C1 segment of cervical spinal cord (tissue), 14 donors: Measurements from ENCODE around the gene SLC17A8.

ENCODE experiments used
- DNase-seq, 14 donors: peaks; one replicate each; lab custom pipeline; 2025; lab: John Stamatoyannopoulos, UW

Gene SLC17A8

GRCh38 chr12:100368066-100368465 lies 11.2 kb downstream of the SLC17A8 start:
- no peak for DNase-seq

- no peak for DNase-seq
Observed at GRCh38 chr12:100371146-100371545, 14.3 kb downstream of the SLC17A8 start.

- DNase-seq: no peak
Observed at GRCh38 chr12:100372853-100373640, 16.2 kb downstream of the SLC17A8 start.

- DNase-seq: peak in 10 of 14 donors; percentile 25 to 71 (median 49)
Observed at GRCh38 chr12:100375038-100375735, 18.3 kb downstream of the SLC17A8 start.

DNA sequence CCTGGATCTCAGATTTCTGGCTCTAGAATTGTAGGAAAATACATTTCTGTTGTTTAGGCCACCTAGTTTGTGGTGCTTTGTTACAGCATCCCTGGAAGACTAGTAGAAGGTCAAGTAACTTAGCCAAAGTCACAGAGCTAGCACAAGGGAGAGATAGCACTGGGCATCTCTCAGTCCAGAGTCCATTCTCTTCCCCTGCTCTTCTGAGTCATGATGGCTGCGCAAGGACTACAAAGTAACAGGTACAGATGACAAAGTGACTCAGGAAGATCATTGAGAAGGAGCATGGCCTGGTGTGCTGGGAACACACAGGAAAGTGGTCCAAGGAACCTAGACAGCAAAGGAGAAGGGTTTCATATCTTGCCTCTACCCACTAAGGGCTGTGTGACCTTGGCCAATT lies 19.3 kb downstream of the SLC17A8 start:
- DNase-seq: no peak

GRCh38 chr12:100381379-100381778 lies 24.5 kb downstream of the SLC17A8 start:
- DNase-seq: no peak

GRCh38 chr12:100382338-100382737 lies 25.5 kb downstream of the SLC17A8 start:
- no peak for DNase-seq

- no peak for DNase-seq
Observed at GRCh38 chr12:100383586-100384558, 27.0 kb downstream of the SLC17A8 start.

DNA sequence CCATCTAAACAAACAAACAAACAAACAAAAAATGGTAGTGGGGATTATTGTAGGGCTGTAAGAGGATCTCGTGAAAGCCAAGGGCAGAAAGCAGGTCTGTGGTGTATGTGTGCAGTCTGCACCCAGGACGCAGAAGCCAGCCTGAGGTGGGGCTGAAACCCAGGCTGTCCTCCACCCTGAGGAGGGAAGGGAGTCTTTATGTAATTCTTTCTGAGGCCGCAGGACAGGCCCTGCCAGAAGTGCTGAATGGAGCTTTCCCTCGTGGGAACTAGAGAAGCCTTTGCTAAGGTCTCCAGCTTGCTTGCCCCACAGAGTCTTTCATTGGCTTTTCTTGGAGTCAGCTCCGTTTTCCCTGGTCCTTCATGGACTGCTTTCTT lies 27.7 kb downstream of the SLC17A8 start:
- DNase-seq: no peak

DNA sequence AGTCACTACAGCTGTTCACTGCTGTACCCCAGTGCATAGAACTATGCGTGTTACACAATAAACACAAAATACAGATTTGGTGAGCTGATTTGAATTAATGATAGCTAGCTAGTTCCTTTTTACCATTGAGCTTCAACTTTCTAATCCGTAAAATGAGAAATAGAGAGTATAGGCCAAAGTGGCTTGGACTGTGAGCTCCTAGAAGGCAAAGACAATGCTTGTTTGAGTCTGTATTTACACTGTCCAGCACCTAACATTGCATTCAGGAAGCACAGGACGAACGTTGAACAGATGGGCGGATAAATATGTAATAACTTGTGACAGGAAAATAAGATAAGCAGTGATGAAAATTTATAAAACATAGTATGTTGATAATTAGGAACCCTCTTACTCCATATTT lies 31.5 kb downstream of the SLC17A8 start:
- DNase-seq: no peak

DNA sequence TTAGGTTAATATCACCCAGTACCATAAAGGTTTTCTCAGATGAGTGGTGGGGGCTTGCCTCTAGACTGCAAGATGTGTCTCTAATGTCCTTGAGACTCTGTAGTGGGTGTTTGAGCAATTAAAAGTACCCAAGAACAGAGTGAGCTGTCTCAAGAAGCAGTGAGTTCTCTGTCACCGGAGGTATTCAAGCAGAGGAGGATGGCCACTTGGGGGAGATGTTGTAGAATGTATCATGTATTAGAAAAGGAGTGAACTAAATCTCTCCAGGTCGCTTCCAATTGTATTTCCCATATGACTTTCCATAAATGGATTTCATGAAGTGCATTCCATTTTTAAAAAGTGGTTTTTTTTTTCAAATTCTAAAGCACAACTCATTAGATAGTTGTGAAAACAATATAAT lies 35.0 kb downstream of the SLC17A8 start:
- DNase-seq: no peak

GRCh38 chr12:100393200-100393599 lies 36.3 kb downstream of the SLC17A8 start:
- DNase-seq: no peak

- no peak for DNase-seq
Observed at GRCh38 chr12:100395811-100396210, 38.9 kb downstream of the SLC17A8 start.

- no peak for DNase-seq
Observed at GRCh38 chr12:100398307-100398706, 41.4 kb downstream of the SLC17A8 start.

GRCh38 chr12:100399095-100399494 lies 42.2 kb downstream of the SLC17A8 start:
- no peak for DNase-seq

- DNase-seq: no peak
Observed at GRCh38 chr12:100401660-100402059, 44.8 kb downstream of the SLC17A8 start.

- no peak for DNase-seq
Observed at GRCh38 chr12:100402763-100403162, 45.9 kb downstream of the SLC17A8 start.

DNA sequence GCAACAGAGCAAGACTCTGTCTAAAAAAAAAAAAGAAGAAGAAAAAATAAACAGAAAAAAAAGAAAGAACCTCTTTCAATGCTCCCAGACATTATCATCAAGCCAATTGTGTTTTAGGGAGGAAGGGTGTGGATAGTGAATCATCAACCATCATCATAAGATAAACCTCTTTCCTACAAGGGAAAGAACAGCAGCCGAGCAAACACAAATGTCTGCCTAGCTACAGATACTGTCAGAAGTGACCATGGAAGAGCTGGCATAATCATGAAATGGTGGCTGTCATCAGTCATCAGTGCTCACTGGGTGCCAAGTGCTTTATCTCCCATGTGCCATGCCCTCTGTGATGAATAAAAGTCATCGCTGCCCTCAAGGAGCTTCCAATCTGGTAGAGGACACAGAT lies 46.6 kb downstream of the SLC17A8 start:
- no peak for DNase-seq

- DNase-seq: peak in 1 of 14 donors; percentile 1
Observed at GRCh38 chr12:100404769-100405407, 48.0 kb downstream of the SLC17A8 start.

DNA sequence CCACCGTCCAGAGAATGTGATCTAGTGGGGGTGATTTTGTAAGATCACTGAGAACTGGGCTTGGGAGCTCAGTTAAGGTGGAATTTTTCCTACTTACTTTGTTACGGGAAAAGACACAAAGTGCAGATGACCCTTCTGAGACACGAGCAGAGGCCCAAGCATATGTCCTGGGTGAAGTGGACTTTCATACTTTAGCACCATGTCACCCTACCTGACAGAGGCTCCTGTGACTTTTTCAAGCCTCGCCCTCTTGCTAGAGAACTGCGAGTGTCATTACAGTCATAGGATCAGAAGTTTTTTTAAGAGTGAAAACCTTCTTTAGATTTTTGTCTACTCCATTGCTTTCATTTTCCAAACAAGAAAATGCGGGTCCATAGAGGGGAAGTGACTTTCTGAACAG lies 56.1 kb downstream of the SLC17A8 start:
- no peak for DNase-seq

DNA sequence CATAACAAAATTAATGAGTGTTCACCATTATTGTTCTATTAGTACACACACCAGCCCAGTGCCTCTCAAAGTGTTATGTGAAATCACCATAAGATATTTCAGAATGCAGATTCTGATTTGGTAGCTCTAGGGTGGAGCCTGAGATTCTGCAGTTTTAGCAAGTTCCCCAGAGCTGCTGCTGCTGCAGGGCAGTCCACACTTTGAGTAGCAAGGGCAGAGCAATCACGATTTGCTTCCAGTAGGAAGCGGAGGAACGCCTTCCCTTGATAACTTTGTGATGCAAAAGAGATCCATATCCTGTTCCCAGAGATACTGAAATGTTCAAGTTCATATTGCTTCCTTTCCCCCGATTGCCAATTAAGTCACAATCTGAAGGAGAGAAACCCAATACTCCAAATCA lies 57.9 kb downstream of the SLC17A8 start:
- no peak for DNase-seq

- no peak for DNase-seq
Observed at GRCh38 chr12:100422646-100423045, 65.8 kb downstream of the SLC17A8 start.
